Measurements from ENCODE around the gene CHN2.
A peak's percentile ranks its signal among the peaks of the same experiment; 100 is the strongest.

The CHN2 gene

DNA sequence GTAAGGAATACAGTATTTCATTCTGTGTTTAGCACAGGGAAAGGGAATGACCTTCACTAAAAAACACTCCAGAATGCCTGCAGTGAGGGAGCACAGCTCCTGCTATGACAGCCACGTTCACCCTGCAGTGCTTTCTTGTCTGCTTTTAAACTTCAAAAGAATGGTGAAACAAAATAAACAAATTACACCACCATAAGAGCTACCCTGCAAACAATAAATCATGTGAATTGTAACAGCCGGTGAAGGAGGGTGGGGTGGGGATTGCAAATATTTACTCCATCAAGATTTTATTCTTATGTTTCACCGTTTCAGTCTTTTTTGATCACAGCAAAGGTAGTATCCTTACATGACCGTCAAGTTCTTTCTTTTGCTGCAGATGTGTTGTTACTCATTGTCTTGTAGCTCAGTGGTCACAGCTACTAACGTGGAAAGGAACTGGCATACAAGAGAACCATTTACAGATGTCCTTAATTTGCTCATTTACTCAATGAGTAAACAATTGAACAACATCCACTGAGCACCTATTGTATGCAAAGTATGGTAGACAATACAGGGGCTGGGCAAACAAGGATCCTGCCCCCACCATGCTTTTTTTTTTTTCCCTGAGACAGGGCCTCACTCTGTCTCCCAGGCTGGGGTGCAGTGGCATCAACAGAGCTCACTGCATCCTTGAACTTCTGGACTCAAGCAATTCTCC is 4.1 kb upstream of the CHN2 start:
- peak overlapping the region; percentile 58; the same call in 1 of the 2 replicates for H3K4me3 ChIP-seq (ENCODE audit: low read length)
- H3K36me3 ChIP-seq (ENCODE audit: insufficient read depth, low read depth, low read length), result no peaks in the 10 kb centered on the region
- H3K9ac ChIP-seq (ENCODE audit: low read depth, low read length), result no peak overlapping the region
- H3K4me1 ChIP-seq (ENCODE audit: insufficient read depth, low read length), result peaks cover 18% of the 10 kb centered on the region
- H3K9me3 ChIP-seq (ENCODE audit: insufficient read depth, low read depth, low read length), result no peaks in the 10 kb centered on the region
- no peak overlapping the region for H3K27ac ChIP-seq (ENCODE audit: low read length)
- H3K27me3 ChIP-seq (ENCODE audit: insufficient read depth, low read length), result peaks cover 56% of the 10 kb centered on the region

DNA sequence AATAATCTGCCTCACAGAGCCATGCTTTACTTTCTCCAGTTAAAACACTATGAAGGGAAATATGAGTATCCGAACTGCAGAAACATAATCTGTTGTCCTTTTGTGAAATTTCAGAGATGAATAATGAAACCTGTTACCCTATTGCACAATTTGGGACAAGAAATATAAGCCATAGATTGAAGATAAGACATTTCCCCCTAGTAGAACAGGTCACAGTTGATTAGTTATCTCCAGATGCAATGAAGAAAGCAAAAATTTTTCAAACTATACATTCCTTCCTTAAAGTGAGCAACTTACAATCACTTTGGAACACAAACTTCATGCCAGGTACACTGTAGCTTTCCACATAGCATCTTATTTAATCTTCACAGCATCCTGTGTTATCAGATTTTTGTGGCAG is 2.3 kb upstream of the CHN2 start:
- H3K27ac ChIP-seq (ENCODE audit: low read length), result no peak overlapping the region
- no peaks in the 10 kb centered on the region for H3K9me3 ChIP-seq (ENCODE audit: insufficient read depth, low read depth, low read length)
- H3K9ac ChIP-seq (ENCODE audit: low read depth, low read length), result no peak overlapping the region
- H3K4me1 ChIP-seq (ENCODE audit: insufficient read depth, low read length), result peaks cover 26% of the 10 kb centered on the region
- peaks cover 74% of the 10 kb centered on the region for H3K27me3 ChIP-seq (ENCODE audit: insufficient read depth, low read length)
- no peak overlapping the region for H3K4me3 ChIP-seq (ENCODE audit: low read length)
- H3K36me3 ChIP-seq (ENCODE audit: insufficient read depth, low read depth, low read length), result no peaks in the 10 kb centered on the region

DNA sequence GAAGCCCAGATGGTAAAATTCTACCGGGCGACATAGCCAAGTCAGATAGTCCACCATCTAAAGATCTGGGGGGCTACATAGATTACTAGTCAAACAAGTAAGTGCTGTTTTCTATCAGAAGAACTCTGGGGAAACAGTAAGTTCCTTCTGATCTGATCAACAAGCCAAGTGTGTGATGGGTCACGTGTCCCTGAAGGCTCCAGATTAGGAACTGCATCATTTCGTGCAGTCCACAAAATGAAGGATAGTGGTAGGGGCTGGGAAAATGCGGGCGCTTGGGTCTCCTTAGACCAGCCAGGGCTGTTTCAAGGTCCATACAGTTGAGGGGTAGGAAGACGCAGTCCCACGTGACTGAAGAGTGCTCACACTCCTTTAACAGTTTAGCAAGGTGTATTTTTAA is 1.8 kb upstream of the CHN2 start:
- H3K4me1 ChIP-seq (ENCODE audit: insufficient read depth, low read length), result peaks cover 26% of the 10 kb centered on the region
- peaks cover 79% of the 10 kb centered on the region for H3K27me3 ChIP-seq (ENCODE audit: insufficient read depth, low read length)
- H3K9me3 ChIP-seq (ENCODE audit: insufficient read depth, low read depth, low read length), result no peaks in the 10 kb centered on the region
- no peaks in the 10 kb centered on the region for H3K36me3 ChIP-seq (ENCODE audit: insufficient read depth, low read depth, low read length)
- H3K4me3 ChIP-seq (ENCODE audit: low read length), result no peak overlapping the region
- no peak overlapping the region for H3K27ac ChIP-seq (ENCODE audit: low read length)
- H3K9ac ChIP-seq (ENCODE audit: low read depth, low read length), result no peak overlapping the region

DNA sequence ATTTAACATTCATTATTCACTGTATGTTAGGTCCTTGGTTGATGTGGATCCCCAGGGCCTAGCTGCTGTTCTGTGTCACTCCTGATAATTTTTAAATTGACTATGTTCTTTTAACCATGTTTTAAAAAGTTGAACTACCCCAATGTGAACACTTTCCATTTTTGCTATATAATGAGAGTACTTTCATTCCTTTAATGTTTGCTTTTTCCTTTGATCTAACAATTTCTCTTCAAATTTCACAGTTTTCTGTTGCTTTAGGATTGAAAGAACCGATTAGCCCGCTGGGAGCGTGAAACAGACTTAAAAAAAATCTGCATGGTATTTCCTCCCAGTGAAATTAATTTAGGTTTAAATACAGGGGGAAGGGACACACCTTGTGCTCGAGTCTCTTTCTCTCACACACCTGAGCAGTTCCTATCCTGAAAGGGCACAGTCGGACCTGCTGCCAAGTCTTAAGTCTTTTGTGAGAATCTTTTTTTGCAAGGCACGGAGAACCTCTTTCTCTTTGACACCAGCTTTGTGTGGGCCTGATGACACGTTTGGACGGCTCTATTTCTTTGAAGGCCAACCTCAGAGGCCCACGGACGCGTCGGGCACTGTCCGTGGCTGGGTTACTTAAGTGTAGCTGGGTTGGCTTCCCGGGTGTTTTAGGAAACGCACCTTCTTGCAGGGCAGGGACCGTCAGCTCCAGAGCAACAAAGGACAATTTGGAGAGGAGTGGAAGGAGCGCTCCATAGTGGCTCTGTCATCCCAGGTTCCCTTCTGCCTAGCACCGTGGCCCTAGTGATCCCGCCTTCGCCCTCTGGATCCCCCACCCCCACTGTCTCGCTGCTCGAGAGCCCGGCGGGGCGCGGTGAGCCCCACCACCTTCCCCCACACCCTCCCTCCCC is 1.0 kb upstream of the CHN2 start:
- Histone ChIP-seq H3K36me3 (ENCODE audit: insufficient read depth, low read depth, low read length) (no peaks in the 10 kb centered on the region), H3K27me3 (ENCODE audit: insufficient read depth, low read length) (peaks cover 84% of the 10 kb centered on the region), H3K9ac (ENCODE audit: low read depth, low read length) (no peak overlapping the region; the same call in 1 of the 2 replicates), H3K9me3 (ENCODE audit: insufficient read depth, low read depth, low read length) (no peaks in the 10 kb centered on the region), H3K27ac (ENCODE audit: low read length) (no peak overlapping the region), H3K4me3 (ENCODE audit: low read length) (peak overlapping the region; percentile 71), H3K4me1 (ENCODE audit: insufficient read depth, low read length) (peaks cover 26% of the 10 kb centered on the region)

DNA sequence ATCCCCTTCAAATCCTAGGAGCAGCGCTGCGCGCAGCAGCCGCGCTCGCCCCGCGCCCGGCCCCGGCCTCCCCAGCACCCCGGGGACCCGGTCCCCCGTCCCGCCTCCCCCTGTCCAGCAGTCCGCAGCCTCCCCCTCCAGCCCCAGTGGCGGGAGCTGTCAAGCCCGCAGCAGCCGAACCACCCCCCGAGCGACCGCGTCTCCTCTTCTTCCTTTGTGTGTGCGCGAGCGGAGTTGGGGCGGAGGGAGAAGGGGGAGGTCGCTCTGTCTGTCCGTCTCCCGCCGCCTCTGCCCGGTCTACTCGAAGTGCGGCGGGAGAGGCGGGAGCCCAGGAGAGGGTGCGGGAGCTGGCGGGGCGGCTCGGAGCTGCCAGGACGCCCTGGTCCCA is 375 bp upstream of the CHN2 start:
- H3K9ac ChIP-seq (ENCODE audit: low read depth, low read length), result no peak overlapping the region
- H3K4me3 ChIP-seq (ENCODE audit: low read length), result peak overlapping the region; percentile 71
- no peak overlapping the region for H3K27ac ChIP-seq (ENCODE audit: low read length)
- peaks cover 84% of the 10 kb centered on the region for H3K27me3 ChIP-seq (ENCODE audit: insufficient read depth, low read length)
- no peaks in the 10 kb centered on the region for H3K36me3 ChIP-seq (ENCODE audit: insufficient read depth, low read depth, low read length)
- H3K4me1 ChIP-seq (ENCODE audit: insufficient read depth, low read length), result peaks cover 26% of the 10 kb centered on the region
- H3K9me3 ChIP-seq (ENCODE audit: insufficient read depth, low read depth, low read length), result no peaks in the 10 kb centered on the region

DNA sequence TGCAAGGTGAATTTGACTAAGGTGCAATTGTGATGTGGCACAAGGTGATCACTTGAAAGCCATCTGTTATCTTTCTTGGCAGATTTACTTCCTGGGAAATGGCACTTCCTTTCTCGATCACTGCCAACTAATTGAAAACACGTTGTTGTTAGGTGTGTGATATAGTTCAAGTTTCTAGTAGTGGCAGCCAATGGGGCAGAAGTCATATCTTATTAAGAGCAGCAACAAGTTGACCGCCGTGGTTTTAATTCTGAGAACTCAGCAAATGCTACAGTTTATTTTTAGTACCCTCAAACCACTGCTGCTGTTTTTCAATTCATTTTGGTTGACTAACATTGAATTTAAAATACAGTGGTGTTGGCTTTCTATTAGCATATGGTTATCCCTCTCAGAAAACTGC is 1.6 kb downstream of the CHN2 start:
- Histone ChIP-seq H3K27me3 (ENCODE audit: insufficient read depth, low read length) (peaks cover 71% of the 10 kb centered on the region), H3K9me3 (ENCODE audit: insufficient read depth, low read depth, low read length) (no peaks in the 10 kb centered on the region), H3K4me1 (ENCODE audit: insufficient read depth, low read length) (peaks cover 13% of the 10 kb centered on the region; the same call in 1 of the 2 replicates), H3K27ac (ENCODE audit: low read length) (no peak overlapping the region), H3K36me3 (ENCODE audit: insufficient read depth, low read depth, low read length) (no peaks in the 10 kb centered on the region), H3K9ac (ENCODE audit: low read depth, low read length) (no peak overlapping the region), H3K4me3 (ENCODE audit: low read length) (no peak overlapping the region)

DNA sequence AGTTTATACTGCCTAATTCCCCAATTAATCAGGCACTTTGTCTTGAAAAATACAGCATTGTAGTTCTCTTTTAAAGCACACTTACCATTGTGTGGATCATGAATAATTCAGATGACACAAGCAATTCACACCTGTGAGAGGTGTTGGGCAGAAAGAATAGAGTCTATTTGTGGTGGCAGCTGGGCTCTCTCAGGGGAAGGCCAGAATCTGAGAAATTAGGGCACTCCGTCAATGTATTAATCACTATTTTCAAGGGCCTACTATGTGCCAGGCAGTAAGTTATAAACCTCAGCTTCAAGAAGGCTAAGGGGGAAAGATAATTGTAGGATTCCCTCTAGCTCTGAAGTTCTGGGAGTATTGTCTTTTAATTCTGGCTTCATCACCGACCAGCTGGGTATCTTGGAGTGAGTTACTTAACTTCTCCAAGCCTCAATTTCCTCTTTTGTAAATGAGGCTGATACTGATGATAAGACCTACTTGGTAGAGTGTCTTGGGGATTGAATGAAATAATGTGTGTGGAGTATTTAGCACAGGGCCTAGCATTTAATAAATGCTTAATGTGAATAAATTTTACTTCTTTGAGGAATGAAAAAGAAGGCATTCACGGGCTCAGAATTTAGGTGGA is 2.5 kb downstream of the CHN2 start:
- no peaks in the 10 kb centered on the region for H3K9me3 ChIP-seq (ENCODE audit: insufficient read depth, low read depth, low read length)
- peaks cover 13% of the 10 kb centered on the region; the same call in 1 of the 2 replicates for H3K4me1 ChIP-seq (ENCODE audit: insufficient read depth, low read length)
- no peak overlapping the region for H3K9ac ChIP-seq (ENCODE audit: low read depth, low read length)
- H3K27ac ChIP-seq (ENCODE audit: low read length), result no peak overlapping the region
- H3K4me3 ChIP-seq (ENCODE audit: low read length), result no peak overlapping the region
- H3K36me3 ChIP-seq (ENCODE audit: insufficient read depth, low read depth, low read length), result no peaks in the 10 kb centered on the region
- peaks cover 62% of the 10 kb centered on the region for H3K27me3 ChIP-seq (ENCODE audit: insufficient read depth, low read length)

DNA sequence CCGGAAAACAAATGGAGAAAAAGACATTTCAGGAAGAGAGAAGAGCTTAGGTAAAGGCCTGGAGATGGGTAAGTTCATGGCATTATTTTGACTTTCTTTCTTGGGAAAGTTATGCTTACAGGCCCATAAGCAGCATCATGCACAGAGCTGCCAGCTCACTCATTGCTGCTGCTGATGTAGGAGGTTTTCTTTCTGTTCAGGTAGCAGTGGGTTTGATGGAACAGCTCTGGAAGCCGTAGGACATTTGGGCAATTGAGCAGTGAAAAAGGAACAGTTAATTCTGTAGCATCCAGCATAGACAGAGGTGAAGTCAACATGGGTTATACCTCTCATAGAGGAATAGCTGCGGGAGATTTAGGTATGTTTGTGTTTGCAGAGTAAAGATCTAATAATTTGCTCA is 3.3 kb downstream of the CHN2 start:
- H3K36me3 ChIP-seq (ENCODE audit: insufficient read depth, low read depth, low read length), result no peaks in the 10 kb centered on the region
- H3K4me1 ChIP-seq (ENCODE audit: insufficient read depth, low read length), result peaks cover 13% of the 10 kb centered on the region; the same call in 1 of the 2 replicates
- no peaks in the 10 kb centered on the region for H3K9me3 ChIP-seq (ENCODE audit: insufficient read depth, low read depth, low read length)
- peaks cover 54% of the 10 kb centered on the region for H3K27me3 ChIP-seq (ENCODE audit: insufficient read depth, low read length)
- H3K4me3 ChIP-seq (ENCODE audit: low read length), result no peak overlapping the region
- H3K27ac ChIP-seq (ENCODE audit: low read length), result no peak overlapping the region
- H3K9ac ChIP-seq (ENCODE audit: low read depth, low read length), result no peak overlapping the region

DNA sequence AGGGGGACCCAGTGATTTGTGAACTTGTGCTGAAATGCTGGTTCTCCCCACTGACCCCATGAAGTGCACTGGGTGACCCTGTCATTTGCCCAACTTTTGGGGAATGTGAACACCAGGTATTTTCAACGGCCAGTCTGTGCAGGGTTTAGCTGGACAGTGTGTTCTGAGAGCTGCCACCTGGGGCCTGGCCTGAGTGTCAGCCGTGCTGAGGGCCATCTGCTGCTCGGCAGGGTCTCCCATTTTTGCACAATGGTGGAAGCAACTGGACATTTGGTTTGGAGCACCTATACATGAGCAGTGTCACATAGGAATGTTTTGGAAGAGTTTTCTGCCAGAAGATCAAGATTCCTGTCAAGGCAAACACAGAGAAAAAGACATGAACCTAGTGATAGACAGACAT is 5.2 kb downstream of the CHN2 start:
- H3K9ac ChIP-seq (ENCODE audit: low read depth, low read length), result no peak overlapping the region
- H3K9me3 ChIP-seq (ENCODE audit: insufficient read depth, low read depth, low read length), result no peaks in the 10 kb centered on the region
- H3K36me3 ChIP-seq (ENCODE audit: insufficient read depth, low read depth, low read length), result no peaks in the 10 kb centered on the region
- peaks cover 41% of the 10 kb centered on the region for H3K27me3 ChIP-seq (ENCODE audit: insufficient read depth, low read length)
- H3K4me1 ChIP-seq (ENCODE audit: insufficient read depth, low read length), result peaks cover 10% of the 10 kb centered on the region; the same call in 1 of the 2 replicates
- no peak overlapping the region for H3K4me3 ChIP-seq (ENCODE audit: low read length)
- no peak overlapping the region for H3K27ac ChIP-seq (ENCODE audit: low read length)

DNA sequence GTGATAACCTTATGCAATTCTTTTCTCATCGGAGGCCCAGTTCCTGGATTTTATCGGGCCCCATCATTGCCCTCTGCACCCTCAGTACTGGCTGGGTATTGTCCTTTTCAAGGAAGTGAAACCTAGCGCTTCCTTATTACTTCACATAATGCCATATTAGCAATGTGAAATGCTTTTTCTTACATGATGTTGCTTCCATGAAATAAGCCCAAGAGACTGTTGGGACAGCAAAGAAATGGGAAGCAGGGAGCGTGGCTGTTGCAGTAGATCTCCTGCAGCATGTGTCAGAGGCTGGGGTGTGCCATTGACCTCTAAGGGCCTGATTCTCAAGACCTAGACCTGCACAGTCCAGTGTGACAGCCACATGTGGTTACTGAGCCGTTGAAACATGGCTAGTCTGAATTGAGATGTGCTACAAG is 8.1 kb downstream of the CHN2 start:
- Histone ChIP-seq H3K4me1 (ENCODE audit: insufficient read depth, low read length) (peaks cover 2% of the 10 kb centered on the region; the same call in 1 of the 2 replicates), H3K27ac (ENCODE audit: low read length) (no peak overlapping the region), H3K9ac (ENCODE audit: low read depth, low read length) (no peak overlapping the region), H3K9me3 (ENCODE audit: insufficient read depth, low read depth, low read length) (no peaks in the 10 kb centered on the region), H3K4me3 (ENCODE audit: low read length) (no peak overlapping the region), H3K27me3 (ENCODE audit: insufficient read depth, low read length) (peaks cover 21% of the 10 kb centered on the region), H3K36me3 (ENCODE audit: insufficient read depth, low read depth, low read length) (no peaks in the 10 kb centered on the region)

DNA sequence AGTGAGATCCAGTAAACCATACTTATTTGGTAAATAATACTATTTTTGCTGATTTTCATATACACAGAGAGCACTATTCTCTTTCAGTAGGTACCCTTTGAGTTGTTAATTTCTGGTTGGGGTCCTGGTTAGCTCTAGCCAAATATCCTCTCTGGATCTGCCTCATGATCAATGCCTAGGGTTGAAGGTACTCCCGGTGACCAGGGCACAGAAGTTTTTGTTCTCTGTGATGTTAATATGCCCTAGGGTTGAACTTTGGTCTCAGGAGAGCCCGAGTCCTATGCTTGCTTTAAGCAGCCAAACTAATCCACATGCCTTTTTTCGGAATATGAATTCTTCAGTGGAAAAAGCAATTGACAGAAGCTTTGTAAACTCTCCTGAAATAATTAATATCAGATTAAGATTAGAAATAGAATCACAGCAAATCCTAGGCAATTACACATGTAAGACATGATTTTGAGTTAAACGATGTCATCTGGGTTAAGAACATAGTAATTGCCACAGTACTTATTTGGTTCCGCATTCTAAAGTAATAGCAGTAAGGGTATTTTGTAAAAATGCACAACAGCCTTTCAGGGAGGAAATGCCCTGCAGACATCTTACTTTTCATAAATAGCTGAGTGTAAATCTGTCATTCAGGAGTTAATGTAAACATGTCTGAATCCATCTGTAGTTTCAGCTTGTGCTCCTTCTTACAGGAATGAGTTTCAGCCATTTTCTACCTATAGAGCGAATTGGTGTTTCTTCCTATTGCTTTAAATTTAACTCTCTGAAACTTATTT is 10.1 kb downstream of the CHN2 start:
- H3K27me3 ChIP-seq (ENCODE audit: insufficient read depth, low read length), result peaks cover 14% of the 10 kb centered on the region; the same call in 1 of the 2 replicates
- no peak overlapping the region; the same call in 1 of the 2 replicates for H3K4me3 ChIP-seq (ENCODE audit: low read length)
- no peak overlapping the region for H3K27ac ChIP-seq (ENCODE audit: low read length)
- H3K9ac ChIP-seq (ENCODE audit: low read depth, low read length), result no peak overlapping the region
- no peaks in the 10 kb centered on the region for H3K9me3 ChIP-seq (ENCODE audit: insufficient read depth, low read depth, low read length)
- H3K4me1 ChIP-seq (ENCODE audit: insufficient read depth, low read length), result peaks cover 2% of the 10 kb centered on the region; the same call in 1 of the 2 replicates
- no peaks in the 10 kb centered on the region for H3K36me3 ChIP-seq (ENCODE audit: insufficient read depth, low read depth, low read length)
